GM12891 (cell line): ENCODE measurements around the gene FLAD1.

Experiments
- PAX5 ChIP-seq: IDR thresholded peaks from 2 replicates; pipeline ENCODE4 v1.6.1; 2011; ENCODE audit warnings: low read length, moderate library complexity, mild to moderate bottlenecking; ENCODE audit not compliant: insufficient read depth, severe bottlenecking
- POLR2A ChIP-seq: IDR thresholded peaks from 2 replicates; pipeline ENCODE4 v1.6.1; 2011; ENCODE audit warnings: low read depth, low read length, control low read depth
- POLR2AphosphoS5 ChIP-seq: IDR thresholded peaks from 2 replicates; pipeline ENCODE4 v1.6.1; 2011; ENCODE audit warnings: low read depth, low read length, control low read depth
- POU2F2 ChIP-seq: IDR thresholded peaks from 2 replicates; pipeline ENCODE4 v1.6.1; 2011; ENCODE audit warnings: low read depth, mild to moderate bottlenecking, control low read depth, low read length, moderate library complexity
- SPI1 ChIP-seq: IDR thresholded peaks from 2 replicates; pipeline ENCODE4 v1.6.1; 2011; ENCODE audit warnings: low read depth, low read length, control low read depth
- TAF1 ChIP-seq: IDR thresholded peaks from 2 replicates; pipeline ENCODE4 v1.6.1; 2011; ENCODE audit warnings: low read depth, low read length, control low read depth

DNA sequence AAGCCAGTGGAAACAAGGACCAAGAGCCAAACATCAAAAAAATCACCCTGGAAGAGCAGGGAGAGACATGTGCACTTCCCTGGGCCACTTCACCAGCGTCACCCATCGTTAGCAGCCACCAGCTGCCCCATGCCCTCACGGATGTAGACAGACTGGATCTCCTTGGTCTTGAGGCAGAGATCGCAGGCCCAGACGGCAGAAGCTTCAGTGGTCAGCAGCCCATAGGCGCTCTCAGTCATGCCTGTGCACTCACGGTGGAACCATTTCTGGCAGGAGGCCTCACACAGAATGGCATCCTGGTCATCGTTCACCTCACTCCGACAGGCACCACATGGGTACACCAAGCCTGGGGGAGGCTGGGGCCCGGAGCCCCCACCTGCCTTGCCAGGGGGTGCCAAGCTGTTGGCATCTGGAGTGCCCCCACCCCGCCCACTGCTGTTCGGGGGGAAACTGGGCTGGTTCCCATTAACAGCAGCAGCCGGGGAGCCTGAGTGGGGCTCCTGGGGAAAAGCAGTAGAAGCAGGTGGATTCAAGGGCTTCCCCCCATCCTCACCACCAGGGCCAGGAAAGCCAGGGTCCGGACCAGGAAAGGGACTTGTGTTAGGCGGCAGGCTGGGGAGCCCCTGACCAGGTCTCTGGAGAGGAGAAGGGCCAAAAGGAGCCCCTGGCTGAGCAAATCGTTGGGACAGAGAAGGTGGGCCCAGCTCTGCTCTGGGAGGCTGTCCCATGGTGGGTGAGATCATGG, 24.3 kb upstream of the FLAD1 start:
- TF ChIP-seq TAF1 (no peak), POLR2A (no peak), POLR2AphosphoS5 (no peak), SPI1 (no peak), PAX5 (no peak), POU2F2 (no peak)
